ENCODE data around the gene GALNT2. TPM values are rescaled to one million over a fixed set of nuclear protein-coding genes. Genes with fewer than 3 reads are reported as not detected.

GALNT2 gene
- total and polyA plus RNA-seq, 10 of the 15 experiments (the other 5 are each of a cell fraction or from before 2014, with no cell fraction given) = 0.52 to 27.7 (median 16.3) TPM

DNA sequence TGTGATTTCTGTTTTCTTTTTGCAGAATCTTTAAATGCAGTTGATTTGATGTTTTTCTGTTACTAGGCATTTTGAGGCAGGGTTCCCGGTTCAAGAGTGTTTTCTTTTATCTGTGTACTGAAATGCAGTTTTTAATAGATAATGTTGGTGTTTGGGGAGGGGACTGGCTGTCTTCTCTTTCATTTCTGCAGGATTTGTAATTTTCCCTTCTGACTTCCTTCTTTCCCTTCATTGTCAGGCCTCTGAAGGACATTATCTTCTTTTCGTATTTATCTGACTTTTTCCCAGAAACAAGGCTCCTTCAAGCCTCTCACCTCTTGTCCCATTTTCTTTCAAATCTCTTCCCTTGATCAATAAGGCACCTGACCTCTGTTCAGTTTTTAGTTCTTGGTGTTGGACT, 1.5 kb upstream of the GALNT2 start:
- Histone ChIP-seq H3K4me1 (ENCODE audit: control insufficient read depth, insufficient read depth, low read length) (no peaks in the 10 kb centered on the region; the same call in 1 of the 2 replicates), H2AFZ (ENCODE audit: control insufficient read depth, low read depth, low read length) (no peak overlapping the region), H3K27ac (ENCODE audit: control insufficient read depth, insufficient read depth) (no peak overlapping the region), H3K27me3 (replicated peaks in 1 of 2; ENCODE audit: control insufficient read depth in 2 of 2, insufficient read depth in 2 of 2, low read length in 1 of 2) (no peaks in the 10 kb centered on the region), H3K36me3 (ENCODE audit: control insufficient read depth in 2 of 2, insufficient read depth in 2 of 2, low read length in 1 of 2) (no peaks in the 10 kb centered on the region), H3K9ac (ENCODE audit: control insufficient read depth, insufficient read depth, low read length) (no peak overlapping the region), H4K20me1 (ENCODE audit: control insufficient read depth, insufficient read depth) (no peaks in the 10 kb centered on the region; the same call in 1 of the 2 replicates), H3K79me2 (ENCODE audit: control insufficient read depth, insufficient read depth, low read length) (peaks cover 30% of the 10 kb centered on the region), H3K4me3 (no peak overlapping the region), H3K4me2 (ENCODE audit: control insufficient read depth, insufficient read depth) (no peak overlapping the region), H3K9me3 (replicated peaks; ENCODE audit: control insufficient read depth, insufficient read depth, low read length) (no peaks in the 10 kb centered on the region; the same call in none of the 3 replicates)
- no TSS peak for BruUV-seq (replicated peaks)
- WGBS (ENCODE audit: insufficient coverage, insufficient replicate concordance, low lambda C conversion rate, missing lambda C conversion rate) = 100% methylated on average over 2 of the region's 2 CpGs
- DNase-seq (ENCODE audit: low read depth, low spot score) (no peak), FAIRE-seq (peak; percentile 23), ATAC-seq (no peak)
- ChIA-PET SMC1A (ENCODE audit: uncharacterized antibody, unreplicated experiment) (interaction anchor here (1.2 to 1.5 kb wide), 4 partner anchors 13 to 57 kb away, joined by 4 to 6 read pairs (median 6); no protein-coding TSS in a partner anchor), POLR2A (interaction anchor here (0.6 to 1.6 kb wide), 4 partner anchors 40 to 209 kb away, joined by 3 to 6 read pairs (median 3); no protein-coding TSS in a partner anchor), CTCF (interaction anchor here (0.9 to 1.9 kb wide), 7 partner anchors 9 to 349 kb away, joined by 3 to 10 read pairs (median 4); no protein-coding TSS in a partner anchor), RAD21 (ENCODE audit: unreplicated experiment) (interaction anchor here (1.1 to 2.0 kb wide), 5 partner anchors 39 to 240 kb away, joined by 3 to 11 read pairs (median 7); no protein-coding TSS in a partner anchor)
- intact Hi-C loops (cut with micrococcal nuclease; ENCODE audit: unreplicated experiment) = loop anchor here (5.0 kb wide), 1 partner anchor 403 kb away; no protein-coding TSS in a partner anchor
- TF ChIP-seq SUPT20H (IDR thresholded peaks at IDR 0.05; ENCODE audit: borderline replicate concordance, control insufficient read depth, low read depth, low read length) (no peak), ZNF622 (IDR thresholded peaks at IDR 0.05) (no peak), POLR2AphosphoS2 (IDR thresholded peaks at IDR 0.05; ENCODE audit: low read depth, low read length) (no peak), BRCA1 (IDR thresholded peaks at IDR 0.05; ENCODE audit: low read depth, low read length) (no peak), RFX5 (IDR thresholded peaks at IDR 0.05; ENCODE audit: low read depth, low read length) (no peak), NFYB (IDR thresholded peaks at IDR 0.05; ENCODE audit: insufficient read depth, low read depth, low read length) (no peak), TBL1XR1 (IDR thresholded peaks at IDR 0.05; ENCODE audit: low read depth, low read length) (no peak), POLR2AphosphoS5 (IDR thresholded peaks at IDR 0.05; ENCODE audit: low read length) (no peak), CREB1 (IDR thresholded peaks at IDR 0.05; ENCODE audit: low read depth) (no peak), SIX5 (IDR thresholded peaks at IDR 0.05; ENCODE audit: low read depth, low read length, severe bottlenecking) (no peak), RAD21 (IDR thresholded peaks at IDR 0.05; ENCODE audit: insufficient read depth, low read depth, low read length) (no peak), DPF2 (IDR thresholded peaks at IDR 0.05) (no peak), MTA3 (IDR thresholded peaks at IDR 0.05; ENCODE audit: borderline replicate concordance, low read length) (no peak)
- TF ChIP-seq, protein P1, sequence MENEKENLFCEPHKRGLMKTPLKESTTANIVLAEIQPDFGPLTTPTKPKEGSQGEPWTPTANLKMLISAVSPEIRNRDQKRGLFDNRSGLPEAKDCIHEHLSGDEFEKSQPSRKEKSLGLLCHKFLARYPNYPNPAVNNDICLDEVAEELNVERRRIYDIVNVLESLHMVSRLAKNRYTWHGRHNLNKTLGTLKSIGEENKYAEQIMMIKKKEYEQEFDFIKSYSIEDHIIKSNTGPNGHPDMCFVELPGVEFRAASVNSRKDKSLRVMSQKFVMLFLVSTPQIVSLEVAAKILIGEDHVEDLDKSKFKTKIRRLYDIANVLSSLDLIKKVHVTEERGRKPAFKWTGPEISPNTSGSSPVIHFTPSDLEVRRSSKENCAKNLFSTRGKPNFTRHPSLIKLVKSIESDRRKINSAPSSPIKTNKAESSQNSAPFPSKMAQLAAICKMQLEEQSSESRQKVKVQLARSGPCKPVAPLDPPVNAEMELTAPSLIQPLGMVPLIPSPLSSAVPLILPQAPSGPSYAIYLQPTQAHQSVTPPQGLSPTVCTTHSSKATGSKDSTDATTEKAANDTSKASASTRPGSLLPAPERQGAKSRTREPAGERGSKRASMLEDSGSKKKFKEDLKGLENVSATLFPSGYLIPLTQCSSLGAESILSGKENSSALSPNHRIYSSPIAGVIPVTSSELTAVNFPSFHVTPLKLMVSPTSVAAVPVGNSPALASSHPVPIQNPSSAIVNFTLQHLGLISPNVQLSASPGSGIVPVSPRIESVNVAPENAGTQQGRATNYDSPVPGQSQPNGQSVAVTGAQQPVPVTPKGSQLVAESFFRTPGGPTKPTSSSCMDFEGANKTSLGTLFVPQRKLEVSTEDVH (IDR thresholded peaks at IDR 0.05; ENCODE audit: low read depth, partially characterized antibody) = no peak
- in situ Hi-C loops (cut with MboI) = no loop called here
